NCI-H748 treated with DMSO at 0.1 percent for 48 hours (cell line): Measurements from ENCODE around the gene PNPO.
"Not testable (repeated sequence)": the region's sequence is repeated elsewhere in the genome, so short reads cannot be mapped to it uniquely, and the experiment has no call there.

Experiments
- DNase-seq: peaks from one replicate; lab custom pipeline; 2025; lab: John Stamatoyannopoulos, UW

PNPO gene

GRCh38 chr17:47918006-47918405, 23.4 kb upstream of the PNPO start:
- DNase-seq = no peak

GRCh38 chr17:47918991-47919390, 22.4 kb upstream of the PNPO start:
- DNase-seq = no peak

- DNase-seq = not testable (repeated sequence)
Measured at GRCh38 chr17:47919889-47920288, 21.5 kb upstream of the PNPO start.

GRCh38 chr17:47924785-47925677, 16.3 kb upstream of the PNPO start:
- no peak for DNase-seq

GRCh38 chr17:47925678-47925988, 15.7 kb upstream of the PNPO start:
- DNase-seq = no peak

- no peak for DNase-seq
Measured at GRCh38 chr17:47927821-47928400, 13.5 kb upstream of the PNPO start.

GRCh38 chr17:47928415-47928814, 13.0 kb upstream of the PNPO start:
- no peak for DNase-seq

GRCh38 chr17:47929218-47930000, 12.0 kb upstream of the PNPO start:
- no peak for DNase-seq

- no peak for DNase-seq
Measured at GRCh38 chr17:47931848-47932247, 9.5 kb upstream of the PNPO start.

- DNase-seq = no peak
Measured at GRCh38 chr17:47934856-47935255, 6.5 kb upstream of the PNPO start.

GRCh38 chr17:47935468-47935867, 5.9 kb upstream of the PNPO start:
- not testable (repeated sequence) for DNase-seq

- no peak for DNase-seq
Measured at GRCh38 chr17:47935961-47936360, 5.4 kb upstream of the PNPO start.

GRCh38 chr17:47937941-47938340, 3.4 kb upstream of the PNPO start:
- no peak for DNase-seq

GRCh38 chr17:47942096-47942510, 732 bp downstream of the PNPO start:
- DNase-seq = no peak

GRCh38 chr17:47942568-47942967, 1.2 kb downstream of the PNPO start:
- DNase-seq = no peak

GRCh38 chr17:47945080-47945479, 3.7 kb downstream of the PNPO start:
- no peak for DNase-seq

- DNase-seq = no peak
Measured at GRCh38 chr17:47945529-47946508, 4.4 kb downstream of the PNPO start.

GRCh38 chr17:47946516-47946915, 5.1 kb downstream of the PNPO start:
- DNase-seq = no peak

GRCh38 chr17:47946929-47947397, 5.6 kb downstream of the PNPO start:
- DNase-seq = peak; percentile 47

GRCh38 chr17:47948706-47949196, 7.4 kb downstream of the PNPO start:
- no peak for DNase-seq

GRCh38 chr17:47949197-47949759, 7.9 kb downstream of the PNPO start:
- DNase-seq = peak; percentile 66
